Measurements from ENCODE around the gene DSP.

Gene DSP

DNA sequence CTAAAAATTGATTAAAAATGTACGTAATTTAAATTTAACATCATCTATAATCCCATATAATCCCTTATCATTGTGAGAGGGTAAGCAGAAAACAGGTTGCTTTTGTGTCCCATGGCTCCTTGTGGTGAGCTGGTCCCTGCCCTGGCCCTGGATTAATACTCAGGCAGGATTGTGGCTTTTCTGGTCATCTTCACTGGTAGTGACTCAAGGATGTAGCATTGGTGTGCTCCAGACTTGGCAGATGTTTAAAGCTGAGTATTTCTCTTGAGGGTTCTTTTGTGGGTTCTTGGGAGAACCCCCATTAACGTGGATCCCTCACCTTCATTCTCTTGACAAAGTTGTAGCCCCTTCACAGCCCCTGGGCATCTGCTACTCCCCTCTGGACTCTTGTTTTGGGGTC is 87.8 kb downstream of the DSP start:
- Histone ChIP-seq H3K79me2 (ENCODE audit: low read length) (no peaks in the 10 kb centered on the region), H3K27me3 (ENCODE audit: low read depth, low read length) (no peaks in the 10 kb centered on the region), H2AFZ (ENCODE audit: low read depth, low read length) (no peak overlapping the region), H3K9ac (ENCODE audit: low read length) (no peak overlapping the region), H3K4me2 (ENCODE audit: low read length) (no peak overlapping the region), H3K9me3 (ENCODE audit: insufficient read depth, low read length) (no peaks in the 10 kb centered on the region), H3K27ac (ENCODE audit: low read length) (no peak overlapping the region), H3K4me3 (ENCODE audit: low read length) (no peak overlapping the region), H3K4me1 (ENCODE audit: low read length) (no peaks in the 10 kb centered on the region), H4K20me1 (ENCODE audit: insufficient read depth, low read length) (no peaks in the 10 kb centered on the region), H3K36me3 (replicated peaks; ENCODE audit: low read depth, low read length) (no peaks in the 10 kb centered on the region)
- TF ChIP-seq, protein P1, sequence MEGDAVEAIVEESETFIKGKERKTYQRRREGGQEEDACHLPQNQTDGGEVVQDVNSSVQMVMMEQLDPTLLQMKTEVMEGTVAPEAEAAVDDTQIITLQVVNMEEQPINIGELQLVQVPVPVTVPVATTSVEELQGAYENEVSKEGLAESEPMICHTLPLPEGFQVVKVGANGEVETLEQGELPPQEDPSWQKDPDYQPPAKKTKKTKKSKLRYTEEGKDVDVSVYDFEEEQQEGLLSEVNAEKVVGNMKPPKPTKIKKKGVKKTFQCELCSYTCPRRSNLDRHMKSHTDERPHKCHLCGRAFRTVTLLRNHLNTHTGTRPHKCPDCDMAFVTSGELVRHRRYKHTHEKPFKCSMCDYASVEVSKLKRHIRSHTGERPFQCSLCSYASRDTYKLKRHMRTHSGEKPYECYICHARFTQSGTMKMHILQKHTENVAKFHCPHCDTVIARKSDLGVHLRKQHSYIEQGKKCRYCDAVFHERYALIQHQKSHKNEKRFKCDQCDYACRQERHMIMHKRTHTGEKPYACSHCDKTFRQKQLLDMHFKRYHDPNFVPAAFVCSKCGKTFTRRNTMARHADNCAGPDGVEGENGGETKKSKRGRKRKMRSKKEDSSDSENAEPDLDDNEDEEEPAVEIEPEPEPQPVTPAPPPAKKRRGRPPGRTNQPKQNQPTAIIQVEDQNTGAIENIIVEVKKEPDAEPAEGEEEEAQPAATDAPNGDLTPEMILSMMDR (IDR thresholded peaks at IDR 0.05; ENCODE audit: low read depth, low read length): no peak
- TF ChIP-seq EZH2phosphoT487 (IDR thresholded peaks at IDR 0.05; ENCODE audit: low read depth): no peak

DNA sequence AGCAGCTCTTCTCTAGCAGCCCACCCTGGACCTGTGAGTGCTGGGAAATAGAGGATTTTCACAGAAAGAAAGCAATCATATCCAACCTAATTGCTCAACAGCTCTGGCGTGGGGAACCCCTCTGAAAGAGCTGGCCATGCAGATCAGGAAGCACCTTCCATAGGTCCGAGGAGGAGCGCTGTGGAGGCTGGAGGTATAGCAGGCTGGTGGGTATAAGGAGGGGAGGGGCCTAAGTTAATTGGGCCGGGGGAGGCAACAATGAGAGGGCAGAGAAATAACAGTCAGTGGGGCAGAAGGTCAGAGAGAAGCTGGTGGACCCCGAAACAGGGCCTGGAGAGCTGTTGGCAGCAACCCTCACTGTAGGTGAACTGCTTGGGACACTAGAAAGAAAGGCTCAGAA is 89.3 kb downstream of the DSP start:
- H3K4me2 ChIP-seq (ENCODE audit: low read length): no peak overlapping the region
- H3K27ac ChIP-seq (ENCODE audit: low read length): no peak overlapping the region
- H3K9ac ChIP-seq (ENCODE audit: low read length): no peak overlapping the region
- H3K4me1 ChIP-seq (ENCODE audit: low read length): no peaks in the 10 kb centered on the region
- H3K79me2 ChIP-seq (ENCODE audit: low read length): no peaks in the 10 kb centered on the region
- TF ChIP-seq, protein P1 (IDR thresholded peaks at IDR 0.05; ENCODE audit: low read depth, low read length): no peak
- no peak for TF ChIP-seq EZH2phosphoT487 (IDR thresholded peaks at IDR 0.05; ENCODE audit: low read depth)
- no peaks in the 10 kb centered on the region for H3K36me3 ChIP-seq (replicated peaks; ENCODE audit: low read depth, low read length)
- H2AFZ ChIP-seq (ENCODE audit: low read depth, low read length): no peak overlapping the region
- no peaks in the 10 kb centered on the region for H3K27me3 ChIP-seq (ENCODE audit: low read depth, low read length)
- no peaks in the 10 kb centered on the region for H3K9me3 ChIP-seq (ENCODE audit: insufficient read depth, low read length)
- H4K20me1 ChIP-seq (ENCODE audit: insufficient read depth, low read length): no peaks in the 10 kb centered on the region
- H3K4me3 ChIP-seq (ENCODE audit: low read length): no peak overlapping the region

DNA sequence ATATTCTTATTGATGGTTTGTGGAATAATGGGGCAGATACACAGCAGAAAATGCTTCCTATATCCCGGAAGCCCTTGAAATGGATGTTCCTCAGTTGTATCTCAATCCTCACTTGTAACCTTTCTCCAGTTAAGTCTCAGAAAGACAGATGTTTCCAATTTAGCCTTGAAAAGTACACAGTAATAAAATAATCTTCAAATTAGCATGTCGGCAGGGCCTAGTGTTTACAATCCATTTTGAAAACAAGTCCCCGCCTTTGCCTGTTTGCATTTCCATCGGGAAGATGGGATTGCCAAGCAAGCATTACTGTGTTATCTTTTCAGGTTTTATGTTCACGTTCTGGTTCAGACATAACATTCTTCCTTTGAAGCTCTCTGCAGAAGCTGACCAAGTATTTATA is 90.0 kb downstream of the DSP start:
- H3K4me2 ChIP-seq (ENCODE audit: low read length): no peak overlapping the region
- no peaks in the 10 kb centered on the region for H3K9me3 ChIP-seq (ENCODE audit: insufficient read depth, low read length)
- H3K4me1 ChIP-seq (ENCODE audit: low read length): no peaks in the 10 kb centered on the region
- H3K4me3 ChIP-seq (ENCODE audit: low read length): no peak overlapping the region
- no peak overlapping the region for H2AFZ ChIP-seq (ENCODE audit: low read depth, low read length)
- no peaks in the 10 kb centered on the region for H3K27me3 ChIP-seq (ENCODE audit: low read depth, low read length)
- no peaks in the 10 kb centered on the region for H3K36me3 ChIP-seq (replicated peaks; ENCODE audit: low read depth, low read length)
- no peaks in the 10 kb centered on the region for H4K20me1 ChIP-seq (ENCODE audit: insufficient read depth, low read length)
- no peak for TF ChIP-seq EZH2phosphoT487 (IDR thresholded peaks at IDR 0.05; ENCODE audit: low read depth)
- H3K9ac ChIP-seq (ENCODE audit: low read length): no peak overlapping the region
- H3K79me2 ChIP-seq (ENCODE audit: low read length): no peaks in the 10 kb centered on the region
- H3K27ac ChIP-seq (ENCODE audit: low read length): no peak overlapping the region

DNA sequence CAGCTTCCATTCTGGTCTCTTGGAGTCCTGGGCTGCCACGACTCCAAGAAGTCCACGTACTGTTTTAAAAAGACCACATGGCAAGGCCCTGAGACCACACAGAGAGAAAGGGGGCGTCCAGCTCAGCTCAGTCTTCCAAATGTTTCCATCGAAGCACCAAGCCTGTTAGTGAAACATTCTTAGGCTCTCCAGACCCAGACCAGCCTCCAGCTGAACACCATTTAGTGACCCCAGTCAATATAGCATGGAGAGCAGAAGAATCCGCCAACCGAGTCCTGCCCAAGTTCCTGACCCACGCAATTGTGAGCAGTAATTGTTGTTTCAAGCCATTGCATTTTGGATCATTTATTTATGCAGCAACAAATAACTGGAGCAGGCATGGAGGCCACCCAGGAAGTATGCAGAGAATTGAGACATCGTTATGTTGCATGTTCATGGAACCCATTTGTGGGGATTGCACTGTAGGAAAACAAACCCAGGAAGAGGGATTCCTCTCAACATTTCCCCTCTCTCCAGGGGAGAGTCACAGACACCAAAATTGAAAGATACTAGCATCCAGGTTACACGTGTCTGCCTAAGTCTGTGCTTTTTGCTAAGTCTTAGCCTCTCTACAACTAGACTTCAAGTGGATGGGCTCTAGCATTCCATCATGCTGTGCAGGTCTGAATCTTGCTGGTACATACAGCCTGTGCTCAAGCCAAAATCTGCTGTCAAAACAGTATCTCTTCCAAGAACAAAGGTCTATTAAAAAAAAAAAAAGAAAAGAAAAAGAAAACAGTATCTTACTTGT is 91.2 kb downstream of the DSP start:
- Histone ChIP-seq H3K27me3 (ENCODE audit: low read depth, low read length) (no peaks in the 10 kb centered on the region), H3K9ac (ENCODE audit: low read length) (no peak overlapping the region), H3K27ac (ENCODE audit: low read length) (no peak overlapping the region), H3K4me2 (ENCODE audit: low read length) (no peak overlapping the region), H3K79me2 (ENCODE audit: low read length) (no peaks in the 10 kb centered on the region), H3K4me1 (ENCODE audit: low read length) (no peaks in the 10 kb centered on the region), H3K4me3 (ENCODE audit: low read length) (no peak overlapping the region), H3K36me3 (replicated peaks; ENCODE audit: low read depth, low read length) (no peaks in the 10 kb centered on the region), H3K9me3 (ENCODE audit: insufficient read depth, low read length) (no peaks in the 10 kb centered on the region), H2AFZ (ENCODE audit: low read depth, low read length) (no peak overlapping the region), H4K20me1 (ENCODE audit: insufficient read depth, low read length) (no peaks in the 10 kb centered on the region)
- TF ChIP-seq, protein P1 (IDR thresholded peaks at IDR 0.05; ENCODE audit: low read depth, low read length): no peak
- TF ChIP-seq EZH2phosphoT487 (IDR thresholded peaks at IDR 0.05; ENCODE audit: low read depth): no peak

All from OCI-LY3 (cell line).